OCI-M2 (cell line): Measurements from ENCODE around the gene RNF4.
"Not testable (repeated sequence)": the region's sequence is repeated elsewhere in the genome, so short reads cannot be mapped to it uniquely, and the experiment has no call there.

Experiments
- DNase-seq: peaks from one replicate; lab custom pipeline; 2025; ENCODE audit not compliant: unreplicated experiment; lab: John Stamatoyannopoulos, UW

Gene RNF4

GRCh38 chr4:2485956-2486355 lies 17.1 kb downstream of the RNF4 start:
- DNase-seq: no peak

GRCh38 chr4:2486981-2487380 lies 18.1 kb downstream of the RNF4 start:
- DNase-seq: no peak

GRCh38 chr4:2487632-2488031 lies 18.7 kb downstream of the RNF4 start:
- DNase-seq: no peak

- DNase-seq: no peak
Measured at GRCh38 chr4:2489081-2489805, 20.3 kb downstream of the RNF4 start.

GRCh38 chr4:2489841-2490552 lies 21.1 kb downstream of the RNF4 start:
- no peak for DNase-seq

- no peak for DNase-seq
Measured at GRCh38 chr4:2492970-2493369, 24.1 kb downstream of the RNF4 start.

GRCh38 chr4:2494992-2495391 lies 26.1 kb downstream of the RNF4 start:
- DNase-seq: no peak

- DNase-seq: no peak
Measured at GRCh38 chr4:2497324-2497723, 28.4 kb downstream of the RNF4 start.

GRCh38 chr4:2497931-2498330 lies 29.0 kb downstream of the RNF4 start:
- DNase-seq: no peak

- no peak for DNase-seq
Measured at GRCh38 chr4:2500547-2500946, 31.6 kb downstream of the RNF4 start.

- no peak for DNase-seq
Measured at GRCh38 chr4:2501034-2501594, 32.2 kb downstream of the RNF4 start.

- DNase-seq: no peak
Measured at GRCh38 chr4:2503809-2504208, 34.9 kb downstream of the RNF4 start.

GRCh38 chr4:2507259-2507658 lies 38.4 kb downstream of the RNF4 start:
- DNase-seq: no peak

- no peak for DNase-seq
Measured at GRCh38 chr4:2507855-2508254, 38.9 kb downstream of the RNF4 start.

GRCh38 chr4:2510351-2511259 lies 41.7 kb downstream of the RNF4 start:
- no peak for DNase-seq

GRCh38 chr4:2511645-2512131 lies 42.8 kb downstream of the RNF4 start:
- no peak for DNase-seq

GRCh38 chr4:2512396-2513135 lies 43.7 kb downstream of the RNF4 start:
- DNase-seq: no peak

GRCh38 chr4:2514193-2514592 lies 45.3 kb downstream of the RNF4 start:
- DNase-seq: not testable (repeated sequence)

- DNase-seq: not testable (repeated sequence)
Measured at GRCh38 chr4:2514944-2515343, 46.0 kb downstream of the RNF4 start.

- DNase-seq: no peak
Measured at GRCh38 chr4:2515830-2516550, 47.1 kb downstream of the RNF4 start.
